K562 (cell line): ENCODE results near the gene MRPS31. TPM values are rescaled to one million over a fixed set of nuclear protein-coding genes. Genes with fewer than 3 reads are reported as not detected.
A peak's percentile ranks its signal among the peaks of the same experiment; 100 is the strongest.

Experiments used
- ATAC-seq: fragments of 200-7000 bp; cut with Tn5 transposase; 3 replicates; pipeline ENCODE4 v1.9.1; 2020; ENCODE audit warnings: moderate library complexity
- BruUV-seq: library from RNA; stranded (reverse); fragments of 400-500 nt; replicated peaks from 2 replicates; lab custom pipeline; 2021; lab: Mats Ljungman, UMichigan
- CTCF ChIA-PET: fragments of 300-600 bp; formaldehyde crosslinking; extraction: SDS; loops from one replicate; lab custom pipeline; 2021; ENCODE audit warnings: low intra/inter-chr PET ratio; lab: Yijun Ruan, JAX
- POLR2A ChIA-PET: fragments of 300-600, 350-650 bp; sonication (Branson Sonifier 250); formaldehyde crosslinking; extraction: SDS; loops from one replicate; lab custom pipeline; 2021; ENCODE audit warnings: antibody characterized with exemption, inconsistent platforms; lab: Yijun Ruan, JAX
- DNase-seq, 4 experiments: peaks; one replicate each; pipeline versions ENCODE4 v3.0.0 to v3.0.0-alpha.2; 2011 to 2018; ENCODE audit warnings: low spot score in 3 of 4, mixed read lengths in 3 of 4; ENCODE audit errors: extremely low read depth in 1 of 4
- FAIRE-seq: peaks from 2 replicates; lab custom pipeline; 2011; peaks lifted over from hg19 to GRCh38; lab: Jason Lieb, UNC
- H2AFZ ChIP-seq: 2 replicates; pipeline ENCODE4 v1.6.0; 2011; ENCODE audit warnings: low read depth, low read length, control low read depth, inconsistent platforms
- H3K27ac ChIP-seq: fragments of 200-600 bp; 3 replicates; pipeline ENCODE4 v1.8.0; 2011; ENCODE audit warnings: low read depth, mild to moderate bottlenecking, control low read depth, inconsistent platforms, low read length, moderate library complexity, mixed read lengths; ENCODE audit errors: extremely low read depth
- H3K27me3 ChIP-seq, 2 experiments: fragments of 300-600 bp in 1 of 2; 2 replicates in 1 of 2; 3 replicates in 1 of 2; pipeline versions ENCODE4 v1.6.0 to v1.8.0; 2011; ENCODE audit warnings: inconsistent platforms in 2 of 2, low read length in 2 of 2, mild to moderate bottlenecking in 1 of 2, mixed read lengths in 1 of 2, moderate library complexity in 1 of 2; ENCODE audit not compliant: control insufficient read depth in 2 of 2, insufficient read depth in 2 of 2
- H3K36me3 ChIP-seq: fragments of 300-600 bp; 3 replicates; pipeline ENCODE4 v1.8.0; 2011; ENCODE audit warnings: mild to moderate bottlenecking, low read length, inconsistent platforms; ENCODE audit not compliant: control insufficient read depth, insufficient read depth
- H3K4me1 ChIP-seq, 2 experiments: fragments of 200-600 bp in 1 of 2; replicated peaks in 1 of 2; 2 replicates in 1 of 2; 3 replicates in 1 of 2; pipeline versions ENCODE4 v1.5.1 to v1.8.0; 2011; ENCODE audit warnings: inconsistent platforms in 2 of 2, low read length in 2 of 2, mild to moderate bottlenecking in 1 of 2, mixed read lengths in 1 of 2, moderate library complexity in 1 of 2; ENCODE audit not compliant: control insufficient read depth in 2 of 2, insufficient read depth in 2 of 2
- H3K4me2 ChIP-seq: 2 replicates; pipeline ENCODE4 v1.6.1; 2011; ENCODE audit warnings: low read length, control low read depth, inconsistent platforms, mixed read lengths; ENCODE audit not compliant: insufficient read depth
- H3K4me3 ChIP-seq: fragments of 200-600 bp; sonication (generic), shearing (Covaris generic); 2 replicates; pipeline ENCODE4 v1.5.1; 2016; ENCODE audit warnings: control low read depth, inconsistent platforms
- H3K79me2 ChIP-seq: fragments of 200-600 bp; 3 replicates; pipeline ENCODE4 v1.8.0; 2011; ENCODE audit warnings: low read length, inconsistent platforms; ENCODE audit not compliant: control insufficient read depth, insufficient read depth
- H3K9ac ChIP-seq, 2 experiments: 2 replicates each; pipeline versions ENCODE4 v1.6.0 to v1.6.1; 2011; ENCODE audit warnings: low read depth in 2 of 2, low read length in 2 of 2, control low read depth in 1 of 2, inconsistent platforms in 1 of 2, mild to moderate bottlenecking in 1 of 2, mixed read lengths in 1 of 2; ENCODE audit not compliant: insufficient read depth in 1 of 2
- H3K9me1 ChIP-seq: one replicate; pipeline ENCODE4 v1.6.0; 2011; ENCODE audit warnings: inconsistent platforms, mild to moderate bottlenecking, low read length, moderate library complexity; ENCODE audit not compliant: control insufficient read depth, insufficient read depth
- H3K9me3 ChIP-seq: replicated peaks from 2 replicates; pipeline ENCODE4 v1.5.1; 2011; ENCODE audit warnings: low read depth, low read length, inconsistent platforms; ENCODE audit not compliant: control insufficient read depth, insufficient read depth
- H4K20me1 ChIP-seq: replicated peaks from 2 replicates; pipeline ENCODE4 v1.6.1; 2011; ENCODE audit warnings: low read length, inconsistent platforms, mixed read lengths; ENCODE audit not compliant: control insufficient read depth, insufficient read depth
- CGGBP1 ChIP-seq: fragments of 250-450 bp; sonication (Bioruptor Pico); IDR thresholded peaks from 2 replicates; pipeline ENCODE4 v1.9.0; 2021; ENCODE audit warnings: mild to moderate bottlenecking
- DEAF1 ChIP-seq: fragments of 450-650 bp; formaldehyde crosslinking; IDR thresholded peaks from 2 replicates; pipeline ENCODE4 v1.4.0; 2020; ENCODE audit warnings: mild to moderate bottlenecking, moderate library complexity
- KLF6 ChIP-seq: fragments of 250-450 bp; sonication (Bioruptor Pico); IDR thresholded peaks from 2 replicates; pipeline ENCODE4 v1.4.0; 2020; ENCODE audit warnings: mild to moderate bottlenecking, moderate library complexity, borderline replicate concordance
- MYNN ChIP-seq, 2 experiments: sonication (generic); formaldehyde crosslinking in 1 of 2; IDR thresholded peaks; 2 replicates each; pipeline versions ENCODE4 v1.5.0 to v1.6.1; 2016 to 2020; ENCODE audit warnings: antibody characterized with exemption in 1 of 2, missing genetic modification reagents in 1 of 2
- NONO ChIP-seq, 2 experiments: fragments of 200-400 bp in 1 of 2; fragments of 450-650 bp in 1 of 2; formaldehyde crosslinking in 1 of 2; IDR thresholded peaks; 2 replicates each; pipeline ENCODE4 v1.6.1; 2017; ENCODE audit warnings: low read depth in 2 of 2, mild to moderate bottlenecking in 2 of 2, moderate library complexity in 2 of 2, low read length in 1 of 2
- PHB2 ChIP-seq: fragments of 450-650 bp; IDR thresholded peaks from 2 replicates; pipeline ENCODE4 v1.6.1; 2017; ENCODE audit warnings: low read depth
- PHF20 ChIP-seq: fragments of 450-650 bp; IDR thresholded peaks from 2 replicates; pipeline ENCODE4 v1.6.1; 2018; ENCODE audit not compliant: partially characterized antibody
- SMC3 ChIP-seq: conservative IDR thresholded peaks from 2 replicates; pipeline ENCODE4 v1.6.1; 2011; ENCODE audit warnings: low read depth, low read length, improper control_type of control experiment; ENCODE audit not compliant: insufficient read depth
- ZBED1 ChIP-seq: IDR thresholded peaks from 2 replicates; pipeline ENCODE4 v1.6.1; 2014
- ZBTB8A ChIP-seq: fragments of 450-650 bp; IDR thresholded peaks from 2 replicates; pipeline ENCODE4 v1.6.1; 2018; ENCODE audit warnings: mild to moderate bottlenecking, moderate library complexity; ENCODE audit not compliant: partially characterized antibody
- ZFX ChIP-seq: sonication (generic); formaldehyde crosslinking; IDR thresholded peaks from 2 replicates; pipeline ENCODE4 v1.8.0; 2022; ENCODE audit warnings: mild to moderate bottlenecking, missing genetic modification reagents, moderate library complexity
- ZNF347 ChIP-seq: fragments of 450-650 bp; formaldehyde crosslinking; IDR thresholded peaks from 2 replicates; pipeline ENCODE4 v1.4.0; 2020; ENCODE audit warnings: low read depth, mild to moderate bottlenecking, moderate library complexity
- WGBS: fragments of 100-300 bp; shearing (Covaris generic); methylation state at CpG from one replicate; pipeline ENCODE4 v1.1.6; 2016; ENCODE audit warnings: low coverage, mixed read lengths; ENCODE audit not compliant: insufficient coverage; ENCODE audit errors: missing lambda C conversion rate; 5-methylcytosine and 5-hydroxymethylcytosine counted together
- in situ Hi-C: fragments of 300-500 bp; cut with MboI; formaldehyde crosslinking; loops from 4 replicates; pipeline ENCODE4 v1.15.0; 2018; ENCODE audit warnings: inconsistent platforms, mixed read lengths
- intact Hi-C: fragments of 100-400 bp; cut with micrococcal nuclease; formaldehyde crosslinking; loops from 2 replicates; pipeline ENCODE4 v1.14.2; 2022
- polyA plus RNA-seq, 8 experiments: library from polyadenylated mRNA; depleted of rRNA in 4 of 8; stranded (reverse) in 5 of 8; unstranded in 3 of 8; fragments of >200 nt; fragmentation: Nextera tagmentation in 2 of 8; fragmentation: Illumina TruSeq in 1 of 8; extraction: Ambion mirVana in 2 of 8; extraction: Trizol in 1 of 8; gene quantifications; 2 replicates each; pipeline versions ENCODE4 v1.2.1 to v1.2.3, GENCODE V29; 2011 to 2014; ENCODE audit warnings: inconsistent platforms in 1 of 8, missing spikeins in 1 of 8
- total RNA-seq, 7 experiments: library from RNA; depleted of rRNA in 6 of 7; stranded (reverse); fragments of >200 nt in 6 of 7; fragmentation: Illumina TruSeq in 2 of 7; extraction: Trizol in 2 of 7; gene quantifications; 2 replicates each; pipeline versions ENCODE4 v1.2.1 to v1.2.3, GENCODE V29; 2011 to 2021; ENCODE audit warnings: low replicate concordance in 1 of 7

The MRPS31 gene
- total and polyA plus RNA-seq, 9 of the 15 experiments (the other 6 are each of a cell fraction or from before 2014, with no cell fraction given) = 20.3 to 57.8 (median 37.1) TPM

GRCh38 chr13:40777809-40778175 lies 6.8 kb upstream of the MRPS31 start:
- Histone ChIP-seq H2AFZ (peak overlapping the region; percentile 90; the same call in 1 of the 2 replicates), H3K9ac (no peak overlapping the region), H3K4me2 (0 out of 2 replicates have a peak overlapping the region, but pooled peaks have one; percentile 56), H3K9me3 (no peaks in the 10 kb centered on the region), H3K4me1 (peaks cover 4 to 8% of the 10 kb centered on the region in 2 experiments; a peak in 3 of 5 replicates), H4K20me1 (no peaks in the 10 kb centered on the region), H3K36me3 (no peaks in the 10 kb centered on the region), H3K9me1 (no peaks in the 10 kb centered on the region), H3K27ac (no peak overlapping the region), H3K27me3 (no peaks in the 10 kb centered on the region), H3K4me3 (no peak overlapping the region), H3K79me2 (no peaks in the 10 kb centered on the region)
- TF ChIP-seq PHB2 (no peak), ZBED1 (no peak), KLF6 (CRISPR knock-in tag) (no peak)
- no TSS peak for BruUV-seq
- intact Hi-C loops (loop anchor here (2.0 to 5.0 kb wide), 3 partner anchors 80 to 709 kb away; partner anchors contain the start of gene FOXO1), in situ Hi-C loops (loop anchor here (25.0 kb wide), 1 partner anchor 285 kb away; the partner anchor contains the start of gene WBP4)
- ATAC-seq (peak; percentile 12), FAIRE-seq (no peak), DNase-seq (no peak)
- ChIA-PET CTCF (interaction anchor here (1.1 to 1.4 kb wide), 2 partner anchors 95 to 215 kb away, joined by 3 to 4 read pairs; no protein-coding TSS in a partner anchor), POLR2A (interaction anchor here (0.6 kb wide), 1 partner anchor 500 kb away, joined by 3 read pairs; no protein-coding TSS in a partner anchor)
- WGBS = 23% methylated on average over 3 of the region's 3 CpGs

GRCh38 chr13:40777166-40777808 lies 6.3 kb upstream of the MRPS31 start:
- ChIA-PET CTCF (interaction anchor here (1.1 to 1.4 kb wide), 2 partner anchors 95 to 216 kb away, joined by 3 to 4 read pairs; no protein-coding TSS in a partner anchor), POLR2A (interaction anchor here (0.6 to 1.2 kb wide), 2 partner anchors 63 to 500 kb away, joined by 3 to 4 read pairs; no protein-coding TSS in a partner anchor)
- BruUV-seq = no TSS peak
- Histone ChIP-seq H2AFZ (peak overlapping the region; percentile 90), H3K9me3 (no peaks in the 10 kb centered on the region), H3K27me3 (no peaks in the 10 kb centered on the region), H4K20me1 (no peaks in the 10 kb centered on the region), H3K36me3 (no peaks in the 10 kb centered on the region), H3K9me1 (no peaks in the 10 kb centered on the region), H3K27ac (peak overlapping the region; percentile 39; the same call in 2 of the 3 replicates), H3K9ac (peak overlapping the region in 1 of 2 experiments; percentile 17; a peak in 1 of 4 replicates), H3K4me3 (peak overlapping the region; percentile 28), H3K4me1 (peaks cover 4 to 8% of the 10 kb centered on the region in 2 experiments; a peak in 3 of 5 replicates), H3K79me2 (no peaks in the 10 kb centered on the region), H3K4me2 (peak overlapping the region; percentile 56)
- intact Hi-C loops (loop anchor here (2.0 to 5.0 kb wide), 3 partner anchors 80 to 708 kb away; partner anchors contain the start of gene FOXO1), in situ Hi-C loops (loop anchor here (25.0 kb wide), 1 partner anchor 285 kb away; the partner anchor contains the start of gene WBP4)
- peak; percentile 89 for FAIRE-seq
- WGBS = 3% methylated on average over 7 of the region's 7 CpGs
- ATAC-seq = peak; percentile 91
- peak; percentile 26 to 70 (median 47) for DNase-seq
- TF ChIP-seq PHF20 (no peak), ZNF347 (CRISPR knock-in tag) (no peak), MYNN (IDR thresholded peaks at IDR 0.05) (no peak), MYNN (CRISPR knock-in tag; IDR thresholded peaks at IDR 0.05) (no peak), ZFX (CRISPR knock-in tag) (peak; percentile 23; the same call in 1 of the 2 replicates), CGGBP1 (CRISPR knock-in tag) (no peak), SMC3 (peak; percentile 28; the same call in 1 of the 2 replicates), ZBTB8A (no peak), NONO (IDR thresholded peaks at IDR 0.05; ENCODE audit: low read depth in 2 of 2, low read length in 1 of 2) (no peak), DEAF1 (CRISPR knock-in tag) (no peak)
